ENCODE data around the gene HTR3A. TPM values are rescaled to one million over a fixed set of nuclear protein-coding genes. Genes with fewer than 3 reads are reported as not detected.

HTR3A gene
- total RNA-seq, 1 donor from 2014 or later, result not detected

- intact Hi-C loops (cut with DNase I), result no loop called here
- no peak for DNase-seq (ENCODE audit: low spot score)
Observed at GRCh38 chr11:113977071-113977490, 2.2 kb downstream of the HTR3A start.

DNA sequence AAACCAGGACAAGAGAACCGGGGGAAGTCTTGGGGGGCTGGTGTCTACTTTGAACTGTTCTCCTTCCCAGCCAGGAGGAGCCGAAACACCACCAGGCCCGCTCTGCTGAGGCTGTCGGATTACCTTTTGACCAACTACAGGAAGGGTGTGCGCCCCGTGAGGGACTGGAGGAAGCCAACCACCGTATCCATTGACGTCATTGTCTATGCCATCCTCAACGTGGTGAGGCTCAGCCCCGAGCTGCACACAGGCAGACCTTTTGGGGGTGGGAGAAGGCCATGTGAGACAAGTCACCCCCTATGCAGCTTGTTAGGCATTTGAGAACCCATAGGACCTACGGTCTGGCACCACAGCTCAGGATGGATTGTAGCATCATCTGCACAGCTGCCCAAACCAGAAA lies 2.8 kb downstream of the HTR3A start:
- DNase-seq (ENCODE audit: low spot score), result no peak
- intact Hi-C loops (cut with DNase I), result no loop called here

GRCh38 chr11:113979431-113979830 lies 4.5 kb downstream of the HTR3A start:
- intact Hi-C loops (cut with DNase I), result no loop called here
- DNase-seq (ENCODE audit: low spot score), result no peak

GRCh38 chr11:113980785-113981184 lies 5.9 kb downstream of the HTR3A start:
- intact Hi-C loops (cut with DNase I), result no loop called here
- no peak for DNase-seq (ENCODE audit: low spot score)

- no peak for DNase-seq (ENCODE audit: low spot score)
- intact Hi-C loops (cut with DNase I), result no loop called here
Observed at GRCh38 chr11:113982306-113982705, 7.4 kb downstream of the HTR3A start.

GRCh38 chr11:113984781-113985180 lies 9.9 kb downstream of the HTR3A start:
- intact Hi-C loops (cut with DNase I), result no loop called here
- no peak for DNase-seq (ENCODE audit: low spot score)

DNA sequence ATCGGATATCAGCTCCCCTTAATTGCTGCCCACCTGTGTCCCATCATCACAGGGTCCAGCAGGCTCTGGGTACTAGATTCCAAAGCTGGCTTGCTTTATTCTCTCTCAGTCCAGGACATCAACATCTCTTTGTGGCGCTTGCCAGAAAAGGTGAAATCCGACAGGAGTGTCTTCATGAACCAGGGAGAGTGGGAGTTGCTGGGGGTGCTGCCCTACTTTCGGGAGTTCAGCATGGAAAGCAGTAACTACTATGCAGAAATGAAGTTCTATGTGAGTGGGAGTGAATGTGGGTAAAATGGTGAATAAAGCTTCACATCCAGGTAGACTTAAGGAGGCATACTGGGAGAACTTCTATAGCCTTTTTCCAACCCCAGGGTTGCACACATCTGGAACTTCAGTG lies 11.0 kb downstream of the HTR3A start:
- intact Hi-C loops (cut with DNase I), result no loop called here
- DNase-seq (ENCODE audit: low spot score), result peak; percentile 26

- DNase-seq (ENCODE audit: low spot score), result peak; percentile 70
- intact Hi-C loops (cut with DNase I), result no loop called here
Observed at GRCh38 chr11:113986351-113987140, 11.6 kb downstream of the HTR3A start.

DNA sequence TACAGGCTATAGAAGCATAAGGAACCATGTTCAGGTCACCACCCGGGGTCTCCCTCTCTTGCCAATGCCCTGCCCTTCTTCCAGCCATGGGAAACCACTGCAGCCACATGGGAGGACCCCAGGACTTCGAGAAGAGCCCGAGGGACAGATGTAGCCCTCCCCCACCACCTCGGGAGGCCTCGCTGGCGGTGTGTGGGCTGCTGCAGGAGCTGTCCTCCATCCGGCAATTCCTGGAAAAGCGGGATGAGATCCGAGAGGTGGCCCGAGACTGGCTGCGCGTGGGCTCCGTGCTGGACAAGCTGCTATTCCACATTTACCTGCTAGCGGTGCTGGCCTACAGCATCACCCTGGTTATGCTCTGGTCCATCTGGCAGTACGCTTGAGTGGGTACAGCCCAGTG lies 14.5 kb downstream of the HTR3A start:
- DNase-seq (ENCODE audit: low spot score), result peak; percentile 70
- intact Hi-C loops (cut with DNase I), result no loop called here

DNA sequence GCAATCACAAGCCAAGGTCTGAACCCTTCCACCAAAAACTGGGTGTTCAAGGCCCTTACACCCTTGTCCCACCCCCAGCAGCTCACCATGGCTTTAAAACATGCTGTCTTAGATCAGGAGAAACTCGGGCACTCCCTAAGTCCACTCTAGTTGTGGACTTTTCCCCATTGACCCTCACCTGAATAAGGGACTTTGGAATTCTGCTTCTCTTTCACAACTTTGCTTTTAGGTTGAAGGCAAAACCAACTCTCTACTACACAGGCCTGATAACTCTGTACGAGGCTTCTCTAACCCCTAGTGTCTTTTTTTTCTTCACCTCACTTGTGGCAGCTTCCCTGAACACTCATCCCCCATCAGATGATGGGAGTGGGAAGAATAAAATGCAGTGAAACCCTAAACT lies 15.0 kb downstream of the HTR3A start:
- intact Hi-C loops (cut with DNase I), result loop anchor here (10.0 kb wide), 1 partner anchor 95 kb away; no protein-coding TSS in a partner anchor

GRCh38 chr11:113991170-113991569 lies 16.3 kb downstream of the HTR3A start:
- peak; percentile 49 for DNase-seq (ENCODE audit: low spot score)
- intact Hi-C loops (cut with DNase I), result loop anchor here (10.0 kb wide), 1 partner anchor 96 kb away; no protein-coding TSS in a partner anchor

More for the DNA sequence above, 15.0 kb downstream of the HTR3A start:
- peak; percentile 24 for DNase-seq (ENCODE audit: low spot score)

DNA sequence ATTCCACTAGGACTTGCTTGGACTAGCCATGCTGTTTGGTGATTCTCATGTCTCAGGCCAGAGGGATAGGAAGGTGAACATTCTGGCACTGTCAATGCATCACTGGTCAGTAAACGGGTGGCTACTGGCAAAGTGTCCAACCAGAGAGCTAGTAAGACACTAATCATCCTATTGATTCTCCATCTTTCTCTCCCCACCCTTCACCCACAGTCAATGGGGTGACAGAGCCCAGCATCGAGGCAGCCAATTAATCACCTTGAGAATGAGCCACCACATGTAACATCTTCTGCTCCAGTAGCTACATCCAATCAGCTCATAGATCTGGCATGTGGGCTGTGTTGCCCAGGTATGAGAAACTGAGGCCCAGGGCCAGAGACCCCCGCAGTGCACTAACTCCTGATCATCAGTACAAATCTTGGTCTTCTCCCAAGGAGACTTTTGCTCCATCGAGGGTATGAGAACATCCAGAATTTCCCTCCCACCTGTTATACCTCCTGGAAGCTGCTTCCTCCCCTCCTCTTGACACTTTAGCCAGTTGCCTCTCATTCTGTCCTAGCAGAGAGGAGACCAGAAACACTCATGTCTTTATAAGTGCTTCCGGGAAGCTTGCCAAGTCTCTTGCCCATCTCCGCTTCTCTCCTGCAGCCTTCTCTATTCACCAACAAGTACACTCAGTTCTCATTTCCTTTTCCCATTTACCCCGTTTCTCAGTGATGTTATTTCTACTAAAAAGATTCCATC lies 17.0 kb downstream of the HTR3A start:
- intact Hi-C loops (cut with DNase I), result loop anchor here (10.0 kb wide), 1 partner anchor 97 kb away; no protein-coding TSS in a partner anchor
- DNase-seq (ENCODE audit: low spot score), result peak; percentile 61

DNA sequence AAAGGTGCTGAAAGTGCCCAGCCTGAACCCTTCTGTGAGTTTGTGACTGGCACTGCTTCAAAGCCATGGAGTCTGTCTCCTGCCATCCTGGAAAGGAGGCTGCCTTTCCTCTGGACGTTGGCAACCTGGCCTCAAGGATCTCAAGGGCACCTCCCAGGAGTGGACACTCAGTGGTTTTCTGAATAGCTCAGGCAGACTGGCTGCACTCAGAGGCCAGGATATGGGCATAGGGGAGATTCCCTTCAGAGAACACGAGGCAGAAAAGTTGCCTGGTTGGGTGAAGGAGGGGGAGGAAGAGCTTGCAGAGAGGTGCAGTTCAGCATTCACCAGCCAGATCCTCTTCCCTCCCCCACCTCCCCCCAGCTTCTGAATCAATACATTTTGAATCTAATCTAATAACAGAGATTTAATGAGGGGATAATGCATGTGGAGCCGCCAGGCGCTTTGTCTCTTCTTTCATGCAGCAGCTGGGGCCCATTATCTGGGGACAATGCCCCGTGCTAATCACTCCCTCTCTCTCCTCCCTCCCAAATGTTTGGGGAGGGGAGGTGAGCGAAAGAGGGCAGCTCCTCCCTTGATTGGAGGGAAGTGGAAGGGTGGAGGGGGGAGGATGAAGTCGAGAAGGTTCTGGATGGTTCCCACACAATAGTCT lies 17.7 kb downstream of the HTR3A start:
- DNase-seq (ENCODE audit: low spot score), result no peak
- intact Hi-C loops (cut with DNase I), result loop anchor here (10.0 kb wide), 1 partner anchor 98 kb away; no protein-coding TSS in a partner anchor

DNA sequence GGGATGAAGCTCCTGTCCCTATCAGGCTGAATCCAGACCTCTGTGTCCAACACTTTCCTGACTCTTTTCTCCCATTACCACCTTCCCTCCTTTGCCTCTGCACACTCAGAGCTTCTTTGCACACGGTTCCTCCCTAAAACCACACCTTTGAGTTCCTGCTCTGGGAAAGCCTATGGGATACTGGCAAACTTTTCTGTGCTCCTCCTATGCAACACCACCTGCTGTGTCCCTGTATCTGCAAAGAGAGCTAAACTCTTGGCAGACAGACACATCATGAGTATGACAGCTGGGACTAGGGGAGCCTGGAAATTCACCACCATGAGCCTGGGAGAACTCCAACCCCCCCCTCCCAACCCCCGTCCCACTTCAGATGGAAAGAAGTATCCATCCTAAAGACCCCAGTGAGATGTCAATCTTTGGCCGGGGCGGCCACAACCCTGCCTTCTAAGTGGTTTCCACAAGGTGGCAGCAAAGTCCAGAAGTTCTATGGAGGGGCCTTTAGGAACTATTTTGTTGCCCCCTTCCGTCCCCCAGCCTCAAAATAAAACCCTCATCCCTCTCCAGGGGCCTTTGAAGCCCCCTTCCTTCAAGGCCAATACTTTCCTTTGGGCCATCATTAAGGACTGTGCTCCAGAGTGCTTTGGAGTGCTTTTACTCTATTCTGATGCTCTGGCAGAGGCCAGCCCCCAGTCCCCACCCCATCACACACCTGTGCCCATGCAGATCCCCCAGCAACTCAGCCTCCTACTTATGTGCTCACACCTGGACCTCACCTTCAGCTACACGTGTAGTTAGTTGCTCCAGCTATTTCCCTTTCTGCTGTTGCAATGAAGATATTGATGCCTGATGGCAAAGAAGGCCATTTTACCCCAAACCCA lies 19.4 kb downstream of the HTR3A start:
- intact Hi-C loops (cut with DNase I), result loop anchor here (1.0 to 10.0 kb wide), 2 partner anchors 100 to 267 kb away; no protein-coding TSS in a partner anchor
- no peak for DNase-seq (ENCODE audit: low spot score)

GRCh38 chr11:113997473-113997872 lies 22.6 kb downstream of the HTR3A start:
- intact Hi-C loops (cut with DNase I), result loop anchor here (5.0 to 10.0 kb wide), 2 partner anchors 35 to 103 kb away; no protein-coding TSS in a partner anchor
- no peak for DNase-seq (ENCODE audit: low spot score)

GRCh38 chr11:113998574-113998973 lies 23.7 kb downstream of the HTR3A start:
- intact Hi-C loops (cut with DNase I), result loop anchor here (5.0 to 10.0 kb wide), 2 partner anchors 34 to 104 kb away; no protein-coding TSS in a partner anchor
- DNase-seq (ENCODE audit: low spot score), result no peak

GRCh38 chr11:114000526-114000925 lies 25.6 kb downstream of the HTR3A start:
- no peak for DNase-seq (ENCODE audit: low spot score)
- intact Hi-C loops (cut with DNase I), result no loop called here

- no peak for DNase-seq (ENCODE audit: low spot score)
- intact Hi-C loops (cut with DNase I), result no loop called here
Observed at GRCh38 chr11:114001416-114001815, 26.5 kb downstream of the HTR3A start.

- DNase-seq (ENCODE audit: low spot score), result no peak
- intact Hi-C loops (cut with DNase I), result no loop called here
Observed at GRCh38 chr11:114008331-114008730, 33.4 kb downstream of the HTR3A start.

Data from cardiac septum (tissue), 1 donor.